ENCODE results near the gene DRD4. TPM values are rescaled to one million over a fixed set of nuclear protein-coding genes. Genes with fewer than 3 reads are reported as not detected.
A peak's percentile ranks its signal among the peaks of the same experiment; 100 is the strongest.

The DRD4 gene
- total RNA-seq, 2 experiments from 2014 or later: 0.70 to 0.82 TPM

GRCh38 chr11:627308-627576 lies 9.8 kb upstream of the DRD4 start:
- H3K4me3 Mint-ChIP-seq: no peak overlapping the region
- POLR2A ChIA-PET: no interaction called here
- peaks cover 19 to 25% of the 10 kb centered on the region in 2 experiments for H3K27me3 ChIP-seq (ENCODE audit: control insufficient read depth in 1 of 2, insufficient read depth in 2 of 2, low read length in 2 of 2)
- no peak for ATAC-seq (ENCODE audit: poor library complexity)
- no peaks in the 10 kb centered on the region for H3K9me3 Mint-ChIP-seq
- CTCF ChIA-PET: no interaction called here
- H3K9me3 ChIP-seq (ENCODE audit: control insufficient read depth in 1 of 2, insufficient read depth in 1 of 2, low read length in 2 of 2): peaks cover 0 to 19% of the 10 kb centered on the region in 2 experiments
- no peaks in the 10 kb centered on the region for H3K36me3 ChIP-seq (ENCODE audit: insufficient read depth, low read length)
- no peak overlapping the region for H3K27ac ChIP-seq (ENCODE audit: low read depth in 1 of 2, low read length in 2 of 2)
- H3K27ac Mint-ChIP-seq: no peak overlapping the region
- H3K4me1 Mint-ChIP-seq (ENCODE audit: low read depth): peaks cover 16% of the 10 kb centered on the region
- H3K4me1 ChIP-seq (ENCODE audit: insufficient read depth, low read length): peaks cover 22% of the 10 kb centered on the region
- H3K27me3 Mint-ChIP-seq: peaks cover 28% of the 10 kb centered on the region
- TF ChIP-seq CTCF (IDR thresholded peaks at IDR 0.05): no peak
- H3K4me3 ChIP-seq (ENCODE audit: low read length): no peak overlapping the region
- no peak for DNase-seq
- intact Hi-C loops (cut with DNase I, micrococcal nuclease): no loop called here
- no peaks in the 10 kb centered on the region for H3K36me3 Mint-ChIP-seq (ENCODE audit: low read depth)

GRCh38 chr11:628056-628455 lies 9.0 kb upstream of the DRD4 start:
- H3K36me3 ChIP-seq (ENCODE audit: insufficient read depth, low read length): no peaks in the 10 kb centered on the region
- peaks cover 16% of the 10 kb centered on the region for H3K4me1 Mint-ChIP-seq (ENCODE audit: low read depth)
- H3K27ac ChIP-seq (ENCODE audit: low read depth in 1 of 2, low read length in 2 of 2): no peak overlapping the region
- DNase-seq (peak in 1 of 14 experiments; percentile 30), ATAC-seq (ENCODE audit: poor library complexity) (no peak)
- POLR2A ChIA-PET: interaction anchor here (0.6 kb wide), 1 partner anchor 177 kb away, joined by 3 read pairs; no protein-coding TSS in a partner anchor
- H3K27me3 ChIP-seq (ENCODE audit: control insufficient read depth in 1 of 2, insufficient read depth in 2 of 2, low read length in 2 of 2): peaks cover 19 to 25% of the 10 kb centered on the region in 2 experiments
- H3K4me3 Mint-ChIP-seq: peak overlapping the region; percentile 11
- H3K9me3 Mint-ChIP-seq: no peaks in the 10 kb centered on the region
- peaks cover 22% of the 10 kb centered on the region for H3K4me1 ChIP-seq (ENCODE audit: insufficient read depth, low read length)
- H3K36me3 Mint-ChIP-seq (ENCODE audit: low read depth): no peaks in the 10 kb centered on the region
- no peak overlapping the region for H3K4me3 ChIP-seq (ENCODE audit: low read length)
- peaks cover 0 to 19% of the 10 kb centered on the region in 2 experiments for H3K9me3 ChIP-seq (ENCODE audit: control insufficient read depth in 1 of 2, insufficient read depth in 1 of 2, low read length in 2 of 2)
- peaks cover 34% of the 10 kb centered on the region for H3K27me3 Mint-ChIP-seq
- CTCF ChIA-PET: no interaction called here
- no peak for TF ChIP-seq CTCF (IDR thresholded peaks at IDR 0.05)
- no peak overlapping the region for H3K27ac Mint-ChIP-seq
- intact Hi-C loops (cut with DNase I, micrococcal nuclease): loop anchor here in 1 of 2 experiments (2.0 kb wide), 1 partner anchor 73 kb away; no protein-coding TSS in a partner anchor

- Mint-ChIP-seq H3K36me3 (ENCODE audit: low read depth) (no peaks in the 10 kb centered on the region), H3K27ac (no peak overlapping the region), H3K4me1 (ENCODE audit: low read depth) (peaks cover 16% of the 10 kb centered on the region), H3K9me3 (no peaks in the 10 kb centered on the region), H3K27me3 (peaks cover 30% of the 10 kb centered on the region), H3K4me3 (no peak overlapping the region)
- H3K4me3 ChIP-seq (ENCODE audit: low read length): no peak overlapping the region
- H3K4me1 ChIP-seq (ENCODE audit: insufficient read depth, low read length): peaks cover 22% of the 10 kb centered on the region
- peak; percentile 55 for ATAC-seq (ENCODE audit: poor library complexity)
- peak in 4 of 14 experiments; percentile 37 to 57 (median 49) for DNase-seq
- ChIA-PET POLR2A (interaction anchor here (1.0 kb wide), 1 partner anchor 60 kb away, joined by 3 read pairs; no protein-coding TSS in a partner anchor), CTCF (interaction anchor here (1.5 kb wide), 1 partner anchor 69 kb away, joined by 3 read pairs; no protein-coding TSS in a partner anchor)
- peaks cover 0 to 19% of the 10 kb centered on the region in 2 experiments for H3K9me3 ChIP-seq (ENCODE audit: control insufficient read depth in 1 of 2, insufficient read depth in 1 of 2, low read length in 2 of 2)
- intact Hi-C loops (cut with DNase I, micrococcal nuclease): loop anchor here (1.0 to 2.0 kb wide), 2 partner anchors 74 kb away; no protein-coding TSS in a partner anchor
- H3K36me3 ChIP-seq (ENCODE audit: insufficient read depth, low read length): no peaks in the 10 kb centered on the region
- H3K27ac ChIP-seq (ENCODE audit: low read depth in 1 of 2, low read length in 2 of 2): no peak overlapping the region
- H3K27me3 ChIP-seq (ENCODE audit: control insufficient read depth in 1 of 2, insufficient read depth in 2 of 2, low read length in 2 of 2): peaks cover 19 to 25% of the 10 kb centered on the region in 2 experiments
- no peak for TF ChIP-seq CTCF (IDR thresholded peaks at IDR 0.05)
Measured at GRCh38 chr11:629237-629583, 7.9 kb upstream of the DRD4 start.

Data from CD4-positive, alpha-beta T cell (primary cell).